Neuron (in vitro differentiated cells): ENCODE data around the gene ZNF232.
"Not testable (repeated sequence)": the region's sequence is repeated elsewhere in the genome, so short reads cannot be mapped to it uniquely, and the experiment has no call there.

Experiments
- H2AFZ ChIP-seq: one replicate; pipeline ENCODE4 v1.6.1; 2013; ENCODE audit warnings: low read depth, mild to moderate bottlenecking, inconsistent platforms, low read length, moderate library complexity
- H3K27me3 ChIP-seq: one replicate; pipeline ENCODE4 v1.6.1; 2013; ENCODE audit warnings: low read length; ENCODE audit not compliant: insufficient read depth
- H3K36me3 ChIP-seq: one replicate; pipeline ENCODE4 v1.6.1; 2013; ENCODE audit warnings: low read length; ENCODE audit not compliant: insufficient read depth
- H3K4me1 ChIP-seq: one replicate; pipeline ENCODE4 v1.6.1; 2013; ENCODE audit warnings: low read length; ENCODE audit not compliant: insufficient read depth
- H3K4me3 ChIP-seq: 2 replicates; pipeline ENCODE4 v1.5.1; 2013; ENCODE audit warnings: mild to moderate bottlenecking, low read length, moderate library complexity
- H3K9me3 ChIP-seq: one replicate; pipeline ENCODE4 v1.6.1; 2013; ENCODE audit warnings: low read length

Gene ZNF232

GRCh38 chr17:5124125-5124760, 12.6 kb upstream of the ZNF232 start:
- not testable (repeated sequence) for H3K9me3 ChIP-seq, H2AFZ ChIP-seq, H3K36me3 ChIP-seq, H3K4me1 ChIP-seq, H3K4me3 ChIP-seq
- H3K27me3 ChIP-seq, result peaks cover 16% of the 10 kb centered on the region

- H3K4me1 ChIP-seq, result no peaks in the 10 kb centered on the region
- peaks cover 16% of the 10 kb centered on the region for H3K27me3 ChIP-seq
- no peak overlapping the region for H3K4me3 ChIP-seq
- H3K36me3 ChIP-seq, result no peaks in the 10 kb centered on the region
- no peaks in the 10 kb centered on the region for H3K9me3 ChIP-seq
- no peak overlapping the region for H2AFZ ChIP-seq
Observed at GRCh38 chr17:5123343-5124124, 11.9 kb upstream of the ZNF232 start.

GRCh38 chr17:5122586-5123342, 11.1 kb upstream of the ZNF232 start:
- H2AFZ ChIP-seq, result peak overlapping the region; percentile 91
- no peaks in the 10 kb centered on the region for H3K4me1 ChIP-seq
- peaks cover 16% of the 10 kb centered on the region for H3K27me3 ChIP-seq
- no peaks in the 10 kb centered on the region for H3K36me3 ChIP-seq
- H3K4me3 ChIP-seq, result peak overlapping the region; percentile 22
- no peaks in the 10 kb centered on the region for H3K9me3 ChIP-seq

- H3K9me3 ChIP-seq, H3K4me1 ChIP-seq, H2AFZ ChIP-seq, H3K36me3 ChIP-seq, H3K4me3 ChIP-seq: not testable (repeated sequence)
- H3K27me3 ChIP-seq, result peaks cover 16% of the 10 kb centered on the region
Observed at GRCh38 chr17:5122056-5122455, 10.4 kb upstream of the ZNF232 start.

- Histone ChIP-seq H2AFZ (no peak overlapping the region), H3K4me1 (no peaks in the 10 kb centered on the region)
Observed at GRCh38 chr17:5121186-5121841, 9.6 kb upstream of the ZNF232 start.

GRCh38 chr17:5120436-5121185, 8.9 kb upstream of the ZNF232 start:
- H3K9me3 ChIP-seq, H3K4me1 ChIP-seq: not testable (repeated sequence)
- peaks cover 16% of the 10 kb centered on the region for H3K27me3 ChIP-seq

More at GRCh38 chr17:5121186-5121841, 9.6 kb upstream of the ZNF232 start:
- H3K36me3 ChIP-seq, result no peaks in the 10 kb centered on the region
- peaks cover 16% of the 10 kb centered on the region for H3K27me3 ChIP-seq
- peaks cover 2% of the 10 kb centered on the region for H3K9me3 ChIP-seq
- no peak overlapping the region for H3K4me3 ChIP-seq

GRCh38 chr17:5120036-5120435, 8.4 kb upstream of the ZNF232 start:
- Histone ChIP-seq H3K36me3 (no peaks in the 10 kb centered on the region), H3K9me3 (peaks cover 2% of the 10 kb centered on the region), H3K27me3 (peaks cover 16% of the 10 kb centered on the region), H3K4me1 (no peaks in the 10 kb centered on the region), H2AFZ (no peak overlapping the region), H3K4me3 (no peak overlapping the region)

More at GRCh38 chr17:5120436-5121185, 8.9 kb upstream of the ZNF232 start:
- not testable (repeated sequence) for H3K36me3 ChIP-seq, H2AFZ ChIP-seq, H3K4me3 ChIP-seq

- Histone ChIP-seq H3K4me3 (no peak overlapping the region), H3K9me3 (peaks cover 2% of the 10 kb centered on the region), H3K36me3 (peaks cover 2% of the 10 kb centered on the region), H3K27me3 (peaks cover 7% of the 10 kb centered on the region), H2AFZ (no peak overlapping the region), H3K4me1 (no peaks in the 10 kb centered on the region)
Observed at GRCh38 chr17:5118219-5118618, 6.5 kb upstream of the ZNF232 start.

GRCh38 chr17:5115673-5116651, 4.3 kb upstream of the ZNF232 start, which contains the start of gene USP6:
USP6 (plus strand) TSS chr17:5116032; CDS start chr17:5130368, 14,336 bp downstream.
- Histone ChIP-seq H3K9me3 (peaks cover 2% of the 10 kb centered on the region), H3K4me3 (no peak within 1 kb of the TSS), H3K36me3 (peaks cover 2% of the 10 kb centered on the region), H2AFZ (no peak within 1 kb of the TSS), H3K4me1 (peaks cover 3% of the 10 kb centered on the region), H3K27me3 (no peaks in the 10 kb centered on the region)

- Histone ChIP-seq H3K36me3 (peaks cover 34% of the 10 kb centered on the region), H3K4me1 (peaks cover 6% of the 10 kb centered on the region), H2AFZ (peak overlapping the region; percentile 74), H3K9me3 (peaks cover 26% of the 10 kb centered on the region), H3K27me3 (no peaks in the 10 kb centered on the region), H3K4me3 (peak overlapping the region; percentile 75)
Observed at GRCh38 chr17:5110816-5111215, 862 bp downstream of the ZNF232 start.

- Histone ChIP-seq H2AFZ (no peak overlapping the region), H3K9me3 (peaks cover 15% of the 10 kb centered on the region), H3K36me3 (peaks cover 6% of the 10 kb centered on the region), H3K4me1 (no peaks in the 10 kb centered on the region), H3K27me3 (peaks cover 12% of the 10 kb centered on the region), H3K4me3 (no peak overlapping the region)
Observed at GRCh38 chr17:5100832-5101231, 10.8 kb downstream of the ZNF232 start.
